Cardiac septum (tissue), 1 donor: ENCODE data around the gene FAR2. TPM values are rescaled to one million over a fixed set of nuclear protein-coding genes. Genes with fewer than 3 reads are reported as not detected.
"Not testable (repeated sequence)": the region's sequence is repeated elsewhere in the genome, so short reads cannot be mapped to it uniquely, and the experiment has no call there.

Experiments
- DNase-seq: peaks from one replicate; pipeline ENCODE4 v3.0.0-alpha.2; 2020; ENCODE audit warnings: low spot score
- intact Hi-C: fragments of 100-400 bp; cut with DNase I; formaldehyde crosslinking; loops from one replicate; pipeline ENCODE4 v1.14.0; 2022
- total RNA-seq: library from RNA; stranded (reverse); fragmentation: NEBNext Ultra II Directional; extraction: Animal tissue kit (Norgen Biotek cat#: 25700); gene quantifications from one replicate; pipeline ENCODE4 v1.2.1, GENCODE V29; 2021
- donor health status: DM: no; HTN: no; CAD: no.

FAR2 gene
- total RNA-seq, 1 donor from 2014 or later, result 3.3 TPM

DNA sequence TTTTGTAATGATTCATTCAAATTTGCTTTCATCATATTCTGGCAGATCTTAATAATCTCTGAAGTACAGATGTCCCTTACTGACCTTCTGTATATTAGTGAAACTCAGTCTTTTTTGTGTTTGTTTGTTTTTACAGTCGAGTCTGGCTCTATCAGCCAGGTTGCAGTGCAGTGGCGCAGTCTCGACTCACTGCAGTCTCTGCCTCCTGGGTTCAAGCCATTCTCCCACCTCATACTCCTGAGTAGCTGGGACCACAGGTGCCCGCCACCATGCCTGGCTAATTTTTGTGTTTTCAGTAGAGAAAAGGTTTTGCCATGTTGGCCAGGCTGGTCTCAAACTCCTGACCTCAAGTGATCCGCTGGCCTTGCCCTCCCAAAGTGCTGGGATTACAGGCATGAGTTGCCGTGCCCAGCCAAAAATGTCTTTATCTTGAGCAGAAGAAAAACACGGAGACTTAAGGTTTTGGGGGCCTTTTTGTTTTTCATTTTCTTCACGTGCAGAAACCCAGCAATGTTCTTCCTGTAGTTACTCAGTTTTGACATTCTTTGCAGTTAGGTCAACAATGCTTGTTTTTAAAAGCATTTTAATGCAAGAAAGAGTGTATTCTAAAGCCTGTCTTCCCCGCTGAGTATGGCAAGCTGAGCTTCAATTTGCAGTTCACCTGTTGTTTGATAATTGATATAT lies 79.5 kb downstream of the FAR2 start:
- intact Hi-C loops, result no loop called here
- no peak for DNase-seq

DNA sequence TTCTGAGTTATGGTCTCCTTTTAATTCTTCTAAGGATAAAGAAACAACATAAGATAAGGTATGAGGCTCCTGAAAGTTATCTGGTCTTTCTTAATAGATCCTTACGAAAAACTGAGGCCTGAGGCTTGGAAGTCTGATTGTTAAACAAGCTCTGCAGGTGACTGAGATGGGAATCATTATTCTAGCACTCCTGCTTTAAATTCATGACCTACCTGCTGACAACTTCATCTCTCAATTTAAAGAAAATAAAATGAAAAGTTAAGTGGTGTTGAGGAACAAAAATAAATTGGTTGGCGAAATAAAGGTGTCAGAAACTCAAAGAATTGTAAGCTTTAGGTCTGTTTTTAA lies 80.1 kb downstream of the FAR2 start:
- intact Hi-C loops, result no loop called here
- no peak for DNase-seq

DNA sequence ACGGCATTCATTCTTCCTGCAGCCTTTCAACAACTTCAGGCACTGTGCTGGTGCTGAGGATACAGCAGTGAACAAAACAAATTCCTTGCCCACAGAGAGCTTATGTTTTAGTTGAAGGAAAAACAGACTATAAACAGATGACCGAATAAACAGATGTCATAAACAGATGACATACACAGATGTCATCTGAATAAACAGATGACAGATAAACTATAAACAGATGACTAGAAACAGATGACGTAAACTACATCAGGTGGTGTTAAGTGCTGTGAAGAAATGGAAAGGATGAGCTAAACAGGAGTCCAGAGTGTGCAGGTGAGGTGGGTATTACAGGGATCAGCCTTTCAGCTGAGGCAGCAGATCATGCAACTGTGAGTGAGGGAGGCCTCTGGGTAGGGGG lies 80.9 kb downstream of the FAR2 start:
- DNase-seq, result no peak
- intact Hi-C loops, result no loop called here

DNA sequence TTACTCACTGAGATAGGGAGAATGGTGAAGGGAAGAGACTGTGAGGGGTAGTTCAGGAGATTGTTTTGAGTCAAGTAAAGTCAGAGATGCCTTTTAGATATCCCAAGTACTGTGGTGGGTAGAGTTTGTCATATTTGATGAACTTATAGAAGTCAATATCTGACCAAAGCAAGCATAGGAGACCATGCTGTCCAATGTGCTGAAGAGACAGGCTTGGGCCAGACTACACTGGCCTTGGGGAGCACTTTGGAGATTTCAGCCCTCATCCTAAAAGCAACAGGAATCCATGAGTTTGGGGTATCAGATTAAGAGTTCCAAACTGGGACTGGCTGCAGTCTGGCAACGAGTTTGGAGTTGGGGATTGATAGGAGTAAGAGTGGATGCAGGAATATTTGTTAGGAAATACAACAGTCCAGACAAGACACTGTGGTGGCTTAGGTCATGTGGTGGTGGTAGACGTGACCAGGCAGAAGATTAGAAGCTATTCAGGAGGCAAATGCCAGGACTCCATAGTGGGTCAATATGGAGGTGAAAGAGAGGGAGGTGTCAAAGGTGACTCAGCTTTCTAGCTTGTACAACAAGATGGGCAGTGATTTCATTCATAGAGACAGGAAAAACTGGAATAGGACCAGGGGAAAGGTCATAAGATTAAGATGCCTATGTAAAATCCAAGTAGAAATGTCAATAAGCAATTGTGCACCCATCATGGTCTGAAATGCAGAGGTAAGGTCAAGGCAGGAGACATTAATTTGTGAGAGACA lies 81.9 kb downstream of the FAR2 start:
- intact Hi-C loops, result no loop called here
- no peak for DNase-seq

DNA sequence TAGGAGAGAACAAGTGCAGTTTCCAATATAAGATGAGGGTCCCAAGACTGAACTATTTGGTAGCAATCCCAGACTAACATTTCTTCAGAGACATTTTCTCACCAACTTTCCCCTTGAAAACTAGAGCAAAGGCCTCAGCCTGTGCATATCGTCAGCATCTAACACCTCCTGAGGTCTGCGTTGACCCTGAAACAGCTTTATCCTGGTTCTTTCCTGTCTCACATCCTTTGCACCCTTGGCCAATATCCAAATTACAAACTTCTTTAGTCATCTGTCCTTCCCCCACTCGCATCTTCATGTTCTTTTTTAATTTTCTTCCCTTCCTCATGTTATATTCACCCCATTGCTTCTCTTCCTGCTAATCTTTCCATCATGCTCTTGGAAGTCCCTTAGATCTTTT lies 83.0 kb downstream of the FAR2 start:
- intact Hi-C loops, result no loop called here
- DNase-seq, result no peak

DNA sequence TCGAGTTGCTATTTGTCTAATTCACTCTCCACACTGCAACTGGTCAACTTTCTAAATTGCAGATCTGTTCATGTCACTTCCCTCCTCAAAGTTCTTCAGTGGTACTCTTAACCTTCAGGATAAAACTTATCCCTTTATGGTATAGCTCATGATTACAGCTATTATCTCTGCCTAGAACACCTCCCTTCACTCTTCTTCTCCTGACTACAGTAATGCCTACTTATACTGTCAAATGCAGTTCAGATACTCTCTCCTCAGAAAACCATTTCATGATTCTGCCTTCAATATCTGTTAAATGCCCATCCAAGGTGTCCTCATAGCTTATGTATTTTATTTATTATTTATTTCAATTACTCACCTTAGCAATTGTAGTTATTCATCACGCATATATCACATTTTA lies 85.5 kb downstream of the FAR2 start:
- intact Hi-C loops, result no loop called here
- DNase-seq, result no peak

DNA sequence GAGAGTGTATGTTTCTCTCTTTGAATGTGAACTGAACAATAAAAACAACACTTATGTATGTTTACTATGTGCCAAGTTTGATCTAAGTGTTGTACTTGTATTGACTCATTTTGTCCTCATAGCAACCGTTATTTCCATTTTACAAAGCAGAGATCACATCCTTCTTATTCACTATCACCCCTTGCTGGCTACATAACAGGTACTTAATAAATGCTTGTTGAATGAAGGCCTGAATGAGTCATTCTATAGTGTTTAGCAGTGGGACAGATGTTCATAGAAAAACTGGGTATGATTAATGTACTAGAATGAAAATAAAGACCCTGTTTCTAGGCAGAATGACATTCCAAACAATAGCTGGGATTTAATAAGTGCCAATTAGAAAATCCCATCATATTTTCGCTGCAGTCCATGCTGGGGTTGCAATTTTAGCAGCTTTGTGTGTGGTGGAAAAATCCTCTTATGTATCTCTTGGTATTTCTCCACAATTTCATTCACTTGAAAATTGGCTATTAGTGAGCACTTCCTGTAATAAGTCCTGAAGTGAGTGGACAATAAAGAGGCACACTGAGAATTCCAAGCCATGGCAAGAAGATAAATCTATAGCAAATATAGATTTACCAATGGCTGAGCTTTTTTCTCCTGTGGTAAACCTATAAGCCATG lies 86.0 kb downstream of the FAR2 start:
- DNase-seq, result no peak
- intact Hi-C loops, result no loop called here

DNA sequence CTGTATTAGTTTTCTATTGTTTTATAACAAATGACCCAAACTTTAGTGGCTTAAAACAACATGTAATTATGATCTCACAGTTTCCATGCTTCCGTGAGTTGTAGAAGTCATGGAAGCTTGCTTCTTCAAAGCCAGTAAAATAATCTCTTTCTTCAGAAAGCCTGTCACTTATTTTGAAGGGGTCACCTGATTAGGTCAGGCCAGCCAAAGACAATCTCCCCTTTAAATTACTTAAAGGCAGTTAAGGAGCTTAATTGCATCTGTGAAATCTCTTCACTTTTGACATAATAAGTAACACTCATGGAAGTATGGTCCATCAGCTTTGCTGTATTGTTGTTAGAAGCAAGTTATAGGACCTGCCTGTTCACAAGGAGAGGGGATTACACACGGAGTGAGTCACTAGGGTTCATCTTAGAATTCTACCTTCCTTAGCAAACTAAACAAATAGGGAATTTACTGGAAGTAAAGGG lies 89.8 kb downstream of the FAR2 start:
- intact Hi-C loops, result no loop called here

DNA sequence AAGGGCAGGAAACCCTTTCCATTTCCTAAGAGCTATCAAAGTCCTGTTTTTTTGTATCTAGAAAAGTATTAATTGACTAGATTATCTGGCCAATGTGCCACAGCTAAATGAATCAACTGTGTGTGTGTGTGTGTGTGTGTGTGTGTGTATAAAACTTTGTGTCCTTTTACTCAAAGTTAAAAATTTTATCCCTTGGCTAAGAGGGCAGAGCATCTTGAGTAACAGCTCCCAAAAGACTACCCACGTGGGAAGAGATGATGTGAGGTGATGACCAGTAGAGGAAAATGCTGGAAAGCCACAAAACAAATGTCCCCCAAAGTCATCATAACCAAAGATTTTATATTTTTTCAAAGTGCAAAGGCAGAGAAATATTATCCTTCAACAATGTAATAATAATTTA lies 90.3 kb downstream of the FAR2 start:
- intact Hi-C loops, result no loop called here
- DNase-seq, result no peak

More for the DNA sequence above, 89.8 kb downstream of the FAR2 start:
- DNase-seq, result no peak

DNA sequence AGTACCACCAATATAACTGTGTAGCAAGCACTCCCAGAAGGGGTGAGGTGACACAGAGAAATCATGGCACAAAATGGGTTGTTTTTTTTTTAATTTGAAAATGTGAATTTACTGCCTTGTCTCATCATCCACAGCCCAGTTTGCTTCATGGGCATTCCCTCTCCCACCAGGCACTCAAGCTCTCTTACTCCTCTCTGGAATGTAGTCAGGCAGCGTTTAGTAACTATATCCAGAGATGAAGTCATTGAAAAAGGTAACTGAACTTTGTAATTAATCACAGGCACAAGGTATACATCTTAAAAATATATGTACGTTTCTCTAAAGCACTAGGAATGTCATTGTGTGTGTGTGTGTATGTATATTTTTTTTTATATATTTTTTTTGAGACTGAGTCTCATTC lies 91.4 kb downstream of the FAR2 start:
- DNase-seq, result no peak
- intact Hi-C loops, result no loop called here

DNA sequence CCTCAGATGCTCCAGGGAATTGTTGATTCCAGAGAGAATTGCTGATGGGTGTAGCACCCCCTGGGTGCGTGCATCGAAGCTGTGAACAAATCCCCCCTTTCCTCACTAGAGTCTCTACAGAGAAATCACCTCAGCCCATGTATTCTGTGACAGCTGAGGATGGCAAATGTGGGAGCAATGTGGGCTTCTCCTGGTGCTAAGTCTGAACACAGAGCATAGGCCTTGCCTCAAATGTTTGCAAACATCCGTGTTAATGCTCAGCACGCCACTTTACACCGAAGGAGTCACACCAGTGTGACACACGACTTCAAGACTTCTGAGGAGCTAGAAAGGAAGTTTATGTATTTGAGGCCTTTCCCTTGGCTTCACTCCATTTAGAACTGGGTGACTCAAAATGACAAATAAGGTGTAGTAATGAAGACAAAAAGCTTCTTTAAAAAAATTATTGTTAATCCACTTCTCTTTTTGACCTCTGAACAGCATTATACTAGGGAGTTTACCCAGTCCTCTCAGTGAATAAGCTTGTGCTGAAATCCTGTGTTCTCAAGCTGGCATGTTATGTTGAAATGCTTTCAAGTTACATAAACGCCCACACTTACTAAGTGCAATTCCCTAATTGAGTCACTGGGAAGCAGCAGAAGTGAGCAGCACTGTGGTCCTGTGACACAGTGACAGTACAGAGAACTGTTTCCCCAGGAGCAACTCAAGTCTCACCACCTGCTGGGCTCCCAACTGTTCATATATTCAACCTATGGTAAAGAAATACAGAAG lies 92.9 kb downstream of the FAR2 start:
- intact Hi-C loops, result no loop called here
- no peak for DNase-seq

DNA sequence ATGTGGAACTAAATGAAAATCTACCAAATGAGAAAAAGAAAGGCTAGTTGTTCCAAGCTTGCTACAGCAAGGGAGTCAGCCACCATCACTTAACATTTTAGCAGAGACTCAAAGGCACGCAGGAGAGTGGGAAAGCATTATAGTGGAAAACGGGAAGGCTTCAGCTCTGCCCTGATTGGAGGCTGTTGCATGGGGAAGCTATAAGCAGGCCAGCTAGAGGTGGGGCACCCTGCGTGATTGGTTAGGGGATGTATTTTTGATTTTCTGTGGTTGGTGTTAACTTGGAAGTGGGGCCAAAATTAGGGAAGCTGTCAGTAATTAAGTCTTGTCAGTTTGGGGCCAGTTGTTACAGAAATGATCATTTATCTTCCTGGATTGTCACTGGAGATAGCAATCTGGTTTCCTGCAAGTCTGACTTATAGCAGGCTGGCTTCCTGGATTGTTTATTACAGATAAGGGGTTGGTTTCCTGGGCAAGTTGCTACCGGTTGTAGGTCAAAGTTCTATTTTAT lies 93.9 kb downstream of the FAR2 start:
- DNase-seq, result no peak
- intact Hi-C loops, result no loop called here

DNA sequence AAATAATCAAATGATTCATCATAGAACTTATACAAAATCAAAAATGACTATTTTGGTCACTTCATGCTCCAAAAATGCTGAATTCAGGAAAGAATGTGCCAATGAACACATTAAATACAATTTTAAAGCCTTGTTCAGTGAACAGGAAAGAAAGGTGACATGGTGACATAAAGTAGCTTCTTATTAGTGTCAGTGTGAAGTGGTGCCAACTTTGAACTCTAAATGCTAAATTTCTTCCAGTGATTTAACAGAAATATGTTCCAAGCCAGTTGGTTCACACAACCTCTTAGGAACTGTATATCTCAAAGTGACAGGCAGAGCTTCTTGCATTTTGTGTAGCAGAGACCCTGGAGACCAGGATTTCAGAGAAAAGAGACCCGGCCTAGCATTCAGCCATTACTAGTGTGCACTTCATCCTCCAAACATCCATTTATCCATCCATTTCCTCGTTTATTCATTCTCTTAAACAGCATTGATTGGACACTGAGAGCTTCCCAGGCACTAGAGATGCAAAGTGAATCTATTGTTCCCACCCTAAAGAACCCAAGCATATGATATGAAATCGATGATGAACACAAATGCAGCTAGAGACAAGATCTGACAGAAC lies 95.2 kb downstream of the FAR2 start:
- no peak for DNase-seq
- intact Hi-C loops, result no loop called here

DNA sequence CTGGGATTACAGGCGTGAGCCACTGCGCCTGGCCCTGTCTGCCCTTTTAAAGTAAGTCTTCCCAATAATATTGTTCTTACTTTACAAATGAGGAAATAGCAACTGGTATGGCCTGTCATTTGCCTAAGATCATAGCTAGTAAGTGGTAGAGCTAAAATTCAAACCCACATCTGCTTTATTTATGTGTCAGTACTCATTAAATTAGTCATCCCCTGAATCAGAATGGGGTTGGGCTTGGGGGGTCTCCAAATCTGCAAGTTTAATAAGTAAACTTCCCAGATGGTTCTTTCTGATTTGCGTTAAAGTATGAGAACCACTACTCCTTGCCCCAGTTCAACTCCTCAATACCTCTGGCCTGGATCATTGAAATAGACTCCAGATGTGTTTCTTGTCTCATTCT lies 96.2 kb downstream of the FAR2 start:
- intact Hi-C loops, result no loop called here
- no peak for DNase-seq

DNA sequence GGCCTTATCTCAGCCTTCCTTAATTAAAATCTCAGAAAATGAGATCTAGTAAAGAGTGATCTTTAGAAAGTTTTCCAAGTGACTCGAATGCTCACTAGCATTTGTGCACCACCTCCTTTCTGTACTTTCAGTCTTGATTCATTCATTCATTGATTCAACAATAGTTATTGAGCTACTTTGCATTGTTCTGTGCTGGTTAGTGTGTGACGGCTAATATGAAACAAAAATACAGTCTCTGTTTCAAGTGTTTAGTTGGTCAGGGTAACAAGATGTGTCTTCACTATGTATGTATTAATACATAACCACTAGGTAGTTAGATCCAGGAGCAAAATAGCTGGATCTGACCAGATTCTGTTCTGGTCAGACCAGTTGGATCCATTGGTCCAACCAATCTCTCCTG lies 100.9 kb downstream of the FAR2 start:
- intact Hi-C loops, result no loop called here
- DNase-seq, result no peak

DNA sequence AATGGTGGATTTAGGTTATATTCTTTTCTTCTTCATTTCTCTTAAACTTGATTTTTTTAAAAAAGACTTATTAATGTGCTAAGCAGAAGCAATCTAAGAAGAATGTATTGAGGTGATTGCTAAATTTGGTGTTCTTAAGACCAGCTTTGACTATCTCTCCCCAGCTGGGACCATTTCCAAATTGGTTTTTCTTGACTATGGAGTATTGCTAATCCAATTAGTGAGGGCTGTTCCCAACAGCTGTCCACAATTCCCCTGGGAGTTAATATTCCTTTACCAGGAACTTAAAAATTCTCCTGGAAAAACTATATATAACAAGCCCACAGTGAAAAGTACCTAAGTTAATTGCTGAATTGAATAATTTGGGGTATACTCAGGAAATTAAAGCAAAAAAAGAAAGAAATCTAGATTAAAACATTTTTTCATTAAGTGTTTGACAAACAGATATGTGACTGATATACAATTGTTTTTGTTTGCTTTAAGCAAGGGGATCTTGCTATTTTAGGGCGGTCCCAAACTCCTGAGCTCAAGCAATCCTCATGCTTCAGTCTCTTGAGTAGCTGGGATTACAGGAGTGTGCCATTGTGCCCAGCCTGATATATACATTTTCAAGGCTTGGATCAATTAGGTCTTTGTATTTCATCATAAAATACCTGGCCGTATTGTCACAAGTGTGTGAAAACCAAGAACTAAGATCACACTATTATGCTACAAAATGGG lies 105.0 kb downstream of the FAR2 start:
- DNase-seq, result no peak
- intact Hi-C loops, result no loop called here

DNA sequence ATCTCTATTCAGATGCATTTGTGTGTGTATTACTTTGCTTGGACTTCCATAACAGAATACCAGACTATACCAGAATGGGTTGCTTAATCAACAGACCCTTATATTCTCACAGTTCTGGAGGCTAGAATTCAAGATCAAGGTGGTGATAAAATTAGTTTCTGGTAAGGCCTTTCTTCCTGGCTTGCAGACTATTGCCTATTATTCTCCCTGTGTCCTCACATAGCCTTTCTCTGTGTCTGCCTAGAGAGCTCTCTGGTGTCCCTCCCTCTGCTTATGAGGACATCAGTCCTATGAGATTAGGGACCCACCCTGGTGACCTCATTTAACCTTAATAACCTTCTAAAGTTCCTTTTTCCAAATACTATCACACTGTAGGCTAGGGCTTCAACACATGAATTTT lies 106.0 kb downstream of the FAR2 start:
- no peak for DNase-seq
- intact Hi-C loops, result no loop called here

DNA sequence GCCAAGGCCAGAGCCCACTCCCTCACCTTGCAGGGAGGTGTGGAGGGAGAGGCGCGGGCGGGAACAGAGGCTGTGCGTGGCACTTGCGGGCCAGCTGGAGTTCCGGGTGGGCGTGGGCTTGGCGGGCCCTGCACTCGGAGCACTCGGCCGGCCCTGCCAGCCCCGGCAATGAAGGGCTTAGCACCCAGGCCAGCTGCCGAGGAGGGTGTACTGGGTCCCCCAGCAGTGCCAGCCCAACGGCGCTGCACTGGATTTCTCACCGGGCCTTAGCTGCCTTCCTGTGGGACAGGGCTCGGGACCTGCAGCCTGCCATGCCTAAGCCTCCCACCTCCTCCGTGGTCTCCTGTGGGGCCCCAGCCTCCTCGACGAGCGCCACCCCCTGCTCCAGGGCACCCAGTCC lies 107.5 kb downstream of the FAR2 start:
- no peak for DNase-seq
- intact Hi-C loops, result no loop called here

DNA sequence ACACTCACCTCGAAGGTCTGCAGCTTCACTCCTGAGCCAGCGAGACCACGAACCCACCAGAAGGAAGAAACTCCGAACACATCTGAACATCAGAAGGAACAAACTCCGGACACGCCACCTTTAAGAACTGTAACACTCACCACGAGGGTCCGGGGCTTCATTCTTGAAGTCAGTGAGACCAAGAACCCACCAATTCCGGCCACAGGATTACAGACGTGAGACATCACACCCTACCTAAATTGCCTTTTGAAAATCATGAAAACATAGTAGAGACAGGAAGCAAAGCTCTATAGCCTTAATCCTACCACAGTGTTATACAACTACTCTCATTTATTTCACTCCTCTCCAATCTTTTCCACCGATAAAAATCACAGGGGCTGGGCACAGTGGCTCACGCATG lies 108.6 kb downstream of the FAR2 start:
- DNase-seq, intact Hi-C loops: not testable (repeated sequence)
